Measurements from ENCODE around the gene CTSF.

Gene CTSF

DNA sequence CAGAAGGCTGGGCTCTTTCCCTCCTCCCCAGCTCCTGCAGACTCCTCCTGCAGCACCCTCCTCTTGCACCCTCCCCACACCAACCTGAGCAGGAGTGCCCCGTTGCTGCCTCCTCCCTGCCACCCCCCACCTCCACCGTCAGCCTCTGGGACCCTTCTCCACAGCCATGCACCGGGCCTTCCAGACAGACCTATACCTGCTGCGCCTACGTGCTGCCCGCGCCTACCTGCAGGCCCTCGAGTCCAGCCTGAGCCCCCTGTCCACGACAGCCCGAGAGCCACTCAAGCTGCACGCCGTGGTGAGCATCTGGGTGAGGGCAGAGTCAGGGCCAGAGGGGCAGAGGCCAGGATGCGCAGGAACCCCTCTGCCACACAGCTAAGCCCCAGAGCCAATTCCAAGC is 38.8 kb downstream of the CTSF start:
- no peak for DNase-seq

DNA sequence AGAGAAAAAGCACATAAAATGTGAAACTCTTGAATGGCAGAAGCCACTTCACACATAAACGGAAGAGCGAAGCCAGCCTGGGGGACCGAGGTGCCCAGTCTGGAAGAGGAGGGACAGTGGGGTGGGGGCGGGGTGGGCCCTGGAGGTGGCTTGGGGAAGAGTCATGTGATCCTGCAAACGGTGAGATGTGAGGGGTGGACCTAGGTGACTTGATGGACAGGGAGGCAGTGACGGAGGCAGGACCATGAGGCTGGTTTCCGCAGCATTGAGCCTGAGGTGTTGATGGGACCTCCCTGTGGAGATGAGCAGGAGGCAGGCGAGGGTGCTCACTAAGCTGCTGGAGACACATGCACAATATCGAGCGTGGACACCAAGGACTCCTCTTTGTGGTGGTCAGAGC is 39.3 kb downstream of the CTSF start:
- no peak for DNase-seq

DNA sequence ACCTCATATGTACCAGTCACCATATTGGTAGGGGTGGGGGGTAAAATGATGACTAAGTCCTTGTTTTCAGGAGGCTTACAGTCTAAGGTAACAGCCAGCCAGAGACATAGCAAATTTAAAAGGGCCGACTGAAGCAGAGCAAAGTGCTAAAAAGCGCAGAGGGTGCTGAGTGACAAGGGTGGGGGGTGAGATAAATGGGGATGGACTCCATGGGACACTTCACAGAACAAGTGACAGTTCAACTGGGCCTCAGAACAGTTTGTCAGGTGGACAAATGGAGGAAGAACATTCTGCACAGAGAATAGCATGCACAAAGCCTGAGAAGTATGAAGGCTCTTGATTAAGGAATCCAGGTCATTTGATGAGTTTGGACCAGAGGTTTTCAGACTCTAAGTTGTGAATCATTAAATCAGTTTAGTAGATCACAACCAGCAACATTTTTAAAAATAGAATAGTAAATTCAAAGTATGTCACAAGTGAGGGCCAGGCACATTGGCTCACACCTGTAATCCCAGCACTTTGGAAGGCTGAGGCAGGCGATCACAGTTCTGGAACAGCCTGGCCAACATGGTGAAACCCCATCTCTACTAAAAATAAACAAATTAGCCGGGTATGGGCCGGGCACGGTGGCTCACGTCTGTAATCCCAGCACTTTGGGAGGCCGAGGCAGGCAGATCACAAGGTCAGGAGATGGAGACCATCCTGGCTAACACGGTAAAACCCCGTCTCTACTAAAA is 43.9 kb downstream of the CTSF start:
- no peak for DNase-seq

DNA sequence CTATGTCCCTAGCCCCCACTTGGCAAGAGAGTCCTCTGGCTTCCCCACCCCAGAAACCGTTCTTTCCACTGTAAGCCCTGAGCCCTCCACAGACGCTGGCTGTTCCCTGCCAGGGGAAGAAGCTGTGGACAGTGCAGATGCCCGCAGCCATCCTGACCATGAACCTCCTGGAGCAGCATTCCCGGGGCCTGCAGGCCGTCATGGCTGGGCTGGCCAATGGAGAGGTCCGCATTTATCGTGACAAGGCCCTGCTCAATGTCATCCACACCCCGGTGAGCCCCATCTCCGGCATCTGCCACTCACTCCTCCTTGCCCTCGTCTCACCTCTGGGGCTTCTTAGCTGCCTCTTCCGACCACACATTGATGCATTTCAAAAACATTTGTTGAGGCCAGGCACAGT is 44.8 kb downstream of the CTSF start:
- no peak for DNase-seq

Measured in CD4-positive, alpha-beta T cell treated with Interleukin-10 for 1 hour (primary cell).